GM18499 (cell line): ENCODE results near the gene NME7.
"Not testable (repeated sequence)": the region's sequence is repeated elsewhere in the genome, so short reads cannot be mapped to it uniquely, and the experiment has no call there.

Source experiments
- ATAC-seq: cut with Tn5 transposase; IDR thresholded peaks from one replicate; pipeline ENCODE4 v1.9.1; 2021; ENCODE audit warnings: moderate number of reproducible peaks; ENCODE audit not compliant: insufficient read depth, unreplicated experiment

Gene NME7

GRCh38 chr1:169240449-169241232, 127.0 kb downstream of the NME7 start:
- ATAC-seq, result no peak

GRCh38 chr1:169236880-169237279, 130.7 kb downstream of the NME7 start:
- no peak for ATAC-seq

GRCh38 chr1:169236143-169236542, 131.5 kb downstream of the NME7 start:
- ATAC-seq, result no peak

GRCh38 chr1:169235568-169235967, 132.0 kb downstream of the NME7 start:
- ATAC-seq, result no peak

- no peak for ATAC-seq
Observed at GRCh38 chr1:169234780-169235179, 132.8 kb downstream of the NME7 start.

- no peak for ATAC-seq
Observed at GRCh38 chr1:169217636-169218035, 150.0 kb downstream of the NME7 start.

GRCh38 chr1:169214598-169214997, 153.0 kb downstream of the NME7 start:
- no peak for ATAC-seq

GRCh38 chr1:169212088-169212487, 155.5 kb downstream of the NME7 start:
- ATAC-seq, result no peak

- no peak for ATAC-seq
Observed at GRCh38 chr1:169207797-169208520, 159.6 kb downstream of the NME7 start.

- ATAC-seq, result no peak
Observed at GRCh38 chr1:169204157-169204556, 163.4 kb downstream of the NME7 start.

GRCh38 chr1:169202791-169203665, 164.6 kb downstream of the NME7 start:
- no peak for ATAC-seq

GRCh38 chr1:169201084-169201619, 166.4 kb downstream of the NME7 start:
- ATAC-seq, result no peak

GRCh38 chr1:169200319-169200718, 167.3 kb downstream of the NME7 start:
- ATAC-seq, result no peak

GRCh38 chr1:169196581-169196980, 171.0 kb downstream of the NME7 start:
- ATAC-seq, result no peak

GRCh38 chr1:169196161-169196560, 171.4 kb downstream of the NME7 start:
- no peak for ATAC-seq

- ATAC-seq, result no peak
Observed at GRCh38 chr1:169193191-169193850, 174.3 kb downstream of the NME7 start.

- no peak for ATAC-seq
Observed at GRCh38 chr1:169186106-169186505, 181.5 kb downstream of the NME7 start.

- ATAC-seq, result no peak
Observed at GRCh38 chr1:169184812-169185211, 182.8 kb downstream of the NME7 start.

GRCh38 chr1:169180174-169180573, 187.4 kb downstream of the NME7 start:
- no peak for ATAC-seq

- ATAC-seq, result not testable (repeated sequence)
Observed at GRCh38 chr1:169179431-169179830, 188.2 kb downstream of the NME7 start.
